Naive thymus-derived CD8-positive, alpha-beta T cell (primary cell): ENCODE measurements around the gene TMEM17. TPM values are rescaled to one million over a fixed set of nuclear protein-coding genes. Genes with fewer than 3 reads are reported as not detected.
"Not testable (repeated sequence)": the region's sequence is repeated elsewhere in the genome, so short reads cannot be mapped to it uniquely, and the experiment has no call there.

Experiments used
- ATAC-seq, 2 donors: fragments of 150-1000 bp; cut with Tn5 transposase in 1 of 2; sonication (Bioruptor Pico), chemical (Tn5 transposase) in 1 of 2; 1 replicate in 1 of 2; 2 replicates in 1 of 2; pipeline ENCODE4 v1.10.0; 2021; ENCODE audit warnings: mild to moderate bottlenecking in 2 of 2, moderate library complexity in 2 of 2
- POLR2A ChIA-PET: fragments of 350-600 bp; sonication (Branson Sonifier 250); formaldehyde crosslinking; loops from one replicate; lab custom pipeline; 2021; ENCODE audit warnings: antibody characterized with exemption; lab: Charles Lee
- DNase-seq, 10 donors: peaks; one replicate each; pipeline versions ENCODE4 v3.0.0 to v3.0.0-alpha.2; 2020 to 2022
- H3K27ac Mint-ChIP-seq, 10 donors: one replicate each; pipeline ENCODE4 v1.8.0; 2020 to 2022; ENCODE audit warnings: mild to moderate bottlenecking in 10 of 10, mixed read lengths in 10 of 10, moderate library complexity in 4 of 10, inconsistent platforms in 1 of 10
- H3K27me3 Mint-ChIP-seq, 5 donors: one replicate each; pipeline ENCODE4 v1.8.0; 2021 to 2022; ENCODE audit warnings: mixed read lengths in 5 of 5
- H3K36me3 Mint-ChIP-seq, 3 donors: one replicate each; pipeline ENCODE4 v1.8.0; 2020 to 2022; ENCODE audit warnings: mixed read lengths in 3 of 3, mild to moderate bottlenecking in 2 of 3, inconsistent platforms in 1 of 3
- H3K4me1 Mint-ChIP-seq, 4 donors: one replicate each; pipeline ENCODE4 v1.8.0; 2021 to 2022; ENCODE audit warnings: mixed read lengths in 4 of 4
- H3K4me3 Mint-ChIP-seq, 10 donors: one replicate each; pipeline ENCODE4 v1.8.0; 2020 to 2022; ENCODE audit warnings: mild to moderate bottlenecking in 10 of 10, mixed read lengths in 10 of 10, moderate library complexity in 6 of 10, inconsistent platforms in 1 of 10
- H3K9me3 Mint-ChIP-seq, 9 donors: one replicate each; pipeline ENCODE4 v1.8.0; 2020 to 2022; ENCODE audit warnings: mixed read lengths in 9 of 9, mild to moderate bottlenecking in 3 of 9, inconsistent platforms in 1 of 9, moderate library complexity in 1 of 9
- polyA plus RNA-seq, 3 donors: library from polyadenylated mRNA; unstranded; fragments of 300-500 nt; fragmentation: Illumina TruSeq; gene quantifications; one replicate each; pipeline ENCODE4 v1.2.3, GENCODE V29; 2021
- total RNA-seq, 8 experiments: library from RNA in 2 of 8; stranded (reverse) in 2 of 8; gene quantifications; one replicate each; pipeline ENCODE4 v1.2.3 and lab custom pipeline; 2021 to 2026

Gene TMEM17, protein sequence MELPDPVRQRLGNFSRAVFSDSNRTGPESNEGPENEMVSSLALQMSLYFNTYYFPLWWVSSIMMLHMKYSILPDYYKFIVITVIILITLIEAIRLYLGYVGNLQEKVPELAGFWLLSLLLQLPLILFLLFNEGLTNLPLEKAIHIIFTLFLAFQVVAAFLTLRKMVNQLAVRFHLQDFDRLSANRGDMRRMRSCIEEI
- total RNA-seq (not detected), polyA plus RNA-seq (not detected), total RNA-seq (lab: John Stamatoyannopoulos, UW) (0 to 0.17 (median 0) reads per million in 6 experiments)

DNA sequence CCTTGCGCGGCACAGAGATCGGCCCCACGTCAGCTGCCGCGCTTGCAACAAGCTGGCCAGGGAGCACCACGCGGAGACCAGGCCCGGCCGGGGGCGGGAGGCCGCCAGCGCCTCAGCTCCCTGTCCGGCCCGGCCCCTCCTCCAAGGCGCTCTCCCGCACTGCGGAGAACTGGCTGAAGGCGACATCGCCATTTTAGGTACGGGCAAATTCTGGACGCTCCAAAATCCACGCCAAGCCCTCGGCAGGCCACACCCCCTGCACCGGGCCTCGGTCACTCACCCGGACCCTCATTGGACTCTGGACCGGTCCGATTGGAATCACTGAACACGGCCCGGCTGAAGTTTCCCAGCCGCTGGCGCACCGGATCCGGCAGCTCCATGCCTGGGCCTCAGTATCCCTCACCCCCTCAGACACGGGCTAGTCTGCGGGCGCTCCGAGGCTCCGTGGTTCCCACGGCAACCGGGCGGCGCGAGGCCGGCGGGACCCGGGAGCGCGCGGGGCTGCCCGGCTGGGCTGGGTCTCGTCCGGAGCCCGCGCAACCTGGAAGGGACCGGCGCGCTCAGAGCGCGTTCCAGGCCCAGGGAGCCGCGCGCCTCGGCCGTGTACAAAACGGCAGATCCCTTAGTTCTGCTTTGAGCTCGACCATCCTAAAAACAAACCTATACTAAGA, at the start of gene TMEM17:
Gene TMEM17 (minus strand): TSS at position 446 of the 671 bp plus-strand sequence. CDS start 66 bp downstream, at position 380.
- ATAC-seq (no peak), DNase-seq (peak in 4 of 10 donors; percentile 1 to 17 (median 4))
- peak within 1 kb of the TSS in 1 of 10 donors; percentile 19 for H3K27ac Mint-ChIP-seq
- H3K9me3 Mint-ChIP-seq: no peaks in the 10 kb centered on the region
- H3K27me3 Mint-ChIP-seq: peaks cover 12 to 35% (median 18%) of the 10 kb centered on the region in 5 donors
- H3K4me3 Mint-ChIP-seq: peak within 1 kb of the TSS; percentile 58 to 83 (median 72)
- POLR2A ChIA-PET: no interaction called here
- H3K4me1 Mint-ChIP-seq: peaks cover 2 to 14% (median 9%) of the 10 kb centered on the region in 4 donors
- H3K36me3 Mint-ChIP-seq: no peaks in the 10 kb centered on the region

DNA sequence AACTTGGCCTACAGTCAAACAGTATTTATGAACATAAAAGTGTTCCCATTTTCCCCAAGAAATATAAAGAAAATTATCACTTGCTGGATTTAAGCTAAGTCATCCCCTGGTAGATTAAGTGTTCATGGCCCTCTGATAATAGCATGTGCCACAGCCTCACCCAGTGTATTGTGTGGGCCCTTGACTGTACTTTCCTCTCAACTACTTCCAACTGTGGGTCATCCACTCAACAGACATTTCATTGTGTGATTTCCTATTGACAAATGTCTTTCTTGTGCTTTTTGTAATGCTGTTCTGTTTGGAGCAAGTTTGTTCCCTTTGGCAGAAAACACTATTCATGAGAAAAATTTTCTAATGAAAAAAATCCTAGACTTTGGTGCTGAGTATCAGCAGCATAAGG, 48.4 kb upstream of the TMEM17 start:
- Mint-ChIP-seq H3K27me3 (peaks cover 0 to 29% (median 11%) of the 10 kb centered on the region in 5 donors), H3K36me3 (peaks cover 0 to 4% (median 0%) of the 10 kb centered on the region in 3 donors), H3K4me3 (no peak overlapping the region), H3K9me3 (peaks cover 0 to 10% (median 3%) of the 10 kb centered on the region in 9 donors), H3K4me1 (no peaks in the 10 kb centered on the region), H3K27ac (no peak overlapping the region)
- ATAC-seq: no peak
- POLR2A ChIA-PET: no interaction called here
- DNase-seq: no peak

DNA sequence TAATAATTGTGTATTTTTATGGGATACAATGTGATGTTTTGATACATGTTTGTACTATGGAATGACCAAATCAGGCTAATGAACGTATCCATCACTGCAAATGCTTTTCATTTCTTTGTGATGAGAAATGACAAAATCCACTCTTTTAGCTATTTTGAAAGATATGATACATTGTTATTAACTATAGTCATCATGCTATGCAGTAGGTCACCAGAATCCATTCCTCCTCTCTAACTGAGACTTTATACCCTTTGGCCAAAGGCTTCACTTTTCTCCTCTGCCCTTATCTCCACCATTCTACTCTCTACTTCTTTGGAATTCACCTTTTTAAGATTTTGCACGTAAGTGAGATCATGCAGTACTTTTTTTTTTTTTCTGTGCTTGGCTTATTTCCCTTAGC, 44.5 kb upstream of the TMEM17 start:
- DNase-seq: no peak
- H3K27me3 Mint-ChIP-seq: peaks cover 0 to 19% (median 7%) of the 10 kb centered on the region in 5 donors
- POLR2A ChIA-PET: no interaction called here
- no peaks in the 10 kb centered on the region for H3K4me1 Mint-ChIP-seq
- no peak overlapping the region for H3K4me3 Mint-ChIP-seq
- no peaks in the 10 kb centered on the region for H3K9me3 Mint-ChIP-seq
- no peak for ATAC-seq
- no peak overlapping the region for H3K27ac Mint-ChIP-seq
- no peaks in the 10 kb centered on the region for H3K36me3 Mint-ChIP-seq

GRCh38 chr2:62547854-62548253, 41.9 kb upstream of the TMEM17 start:
- H3K27ac Mint-ChIP-seq: no peak overlapping the region
- ATAC-seq (no peak), DNase-seq (no peak)
- H3K27me3 Mint-ChIP-seq: peaks cover 0 to 2% (median 0%) of the 10 kb centered on the region in 5 donors
- H3K9me3 Mint-ChIP-seq: no peaks in the 10 kb centered on the region
- no peaks in the 10 kb centered on the region for H3K4me1 Mint-ChIP-seq
- POLR2A ChIA-PET: no interaction called here
- no peak overlapping the region for H3K4me3 Mint-ChIP-seq
- no peaks in the 10 kb centered on the region for H3K36me3 Mint-ChIP-seq

DNA sequence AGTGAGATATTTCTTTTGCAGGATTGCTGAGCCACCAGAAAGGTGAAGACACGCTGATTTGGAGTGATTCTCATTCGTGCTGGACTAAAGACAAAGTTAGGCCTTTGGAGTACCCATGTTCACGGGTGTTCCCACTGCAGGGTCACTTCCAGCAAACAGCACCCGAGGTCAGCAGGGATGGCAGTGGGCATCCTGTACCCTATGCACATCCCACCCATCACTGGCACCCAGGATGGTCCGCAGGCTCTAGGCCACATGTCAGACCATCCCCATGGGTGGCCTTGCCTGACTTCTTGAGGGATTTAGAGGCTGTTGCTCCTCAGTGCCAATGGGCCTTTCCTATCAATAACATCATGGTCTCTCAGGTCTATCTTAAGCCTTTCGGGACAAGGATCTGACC, 39.3 kb upstream of the TMEM17 start:
- peaks cover 0 to 2% (median 0%) of the 10 kb centered on the region in 5 donors for H3K27me3 Mint-ChIP-seq

DNA sequence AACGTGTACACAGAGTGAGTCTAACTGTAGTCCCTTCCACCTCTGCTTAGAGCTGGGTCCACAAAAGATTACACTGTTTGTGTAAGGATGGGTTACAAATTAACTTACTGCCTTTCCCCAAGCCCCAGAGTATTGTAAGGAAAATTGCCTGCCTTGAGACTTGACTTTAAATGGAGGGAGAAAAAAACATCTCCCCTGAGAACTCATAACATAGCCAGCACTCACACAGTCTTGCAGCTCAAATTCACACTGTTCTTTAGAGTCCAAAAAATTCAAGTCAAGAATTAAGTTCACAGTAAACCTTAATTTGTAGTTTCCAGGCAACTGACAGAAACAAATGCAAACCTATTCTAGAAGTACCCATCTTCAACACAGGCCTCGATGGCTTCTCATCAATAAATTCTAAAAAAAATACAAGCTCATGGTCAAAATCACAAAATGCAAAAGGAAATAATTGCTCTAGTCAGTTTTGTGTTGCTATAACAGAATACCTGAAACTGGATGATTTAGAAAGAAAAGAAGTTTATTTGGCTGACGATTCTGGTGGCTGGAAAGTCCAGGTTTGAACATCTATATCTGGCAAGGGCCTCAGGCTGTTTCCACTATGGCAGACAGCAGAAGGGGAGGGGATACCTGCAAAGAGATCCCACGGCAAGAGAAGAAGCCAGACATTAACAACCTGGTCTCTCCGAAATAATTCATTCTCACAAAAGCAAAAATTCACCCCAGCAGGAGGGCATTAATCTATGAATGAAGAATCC, 34.6 kb upstream of the TMEM17 start:
- ATAC-seq (no peak), DNase-seq (no peak)
- H3K4me3 Mint-ChIP-seq: no peak overlapping the region
- H3K27me3 Mint-ChIP-seq: peaks cover 10 to 22% (median 18%) of the 10 kb centered on the region in 5 donors
- POLR2A ChIA-PET: no interaction called here
- peaks cover 0 to 5% (median 2%) of the 10 kb centered on the region in 9 donors for H3K9me3 Mint-ChIP-seq
- no peaks in the 10 kb centered on the region for H3K4me1 Mint-ChIP-seq
- H3K36me3 Mint-ChIP-seq: peaks cover 0 to 5% (median 0%) of the 10 kb centered on the region in 3 donors
- no peak overlapping the region for H3K27ac Mint-ChIP-seq

More for the DNA sequence above, 39.3 kb upstream of the TMEM17 start:
- Mint-ChIP-seq H3K4me3 (no peak overlapping the region), H3K27ac (no peak overlapping the region), H3K4me1 (no peaks in the 10 kb centered on the region), H3K9me3 (no peaks in the 10 kb centered on the region), H3K36me3 (no peaks in the 10 kb centered on the region)
- POLR2A ChIA-PET: no interaction called here
- DNase-seq (no peak), ATAC-seq (no peak)

DNA sequence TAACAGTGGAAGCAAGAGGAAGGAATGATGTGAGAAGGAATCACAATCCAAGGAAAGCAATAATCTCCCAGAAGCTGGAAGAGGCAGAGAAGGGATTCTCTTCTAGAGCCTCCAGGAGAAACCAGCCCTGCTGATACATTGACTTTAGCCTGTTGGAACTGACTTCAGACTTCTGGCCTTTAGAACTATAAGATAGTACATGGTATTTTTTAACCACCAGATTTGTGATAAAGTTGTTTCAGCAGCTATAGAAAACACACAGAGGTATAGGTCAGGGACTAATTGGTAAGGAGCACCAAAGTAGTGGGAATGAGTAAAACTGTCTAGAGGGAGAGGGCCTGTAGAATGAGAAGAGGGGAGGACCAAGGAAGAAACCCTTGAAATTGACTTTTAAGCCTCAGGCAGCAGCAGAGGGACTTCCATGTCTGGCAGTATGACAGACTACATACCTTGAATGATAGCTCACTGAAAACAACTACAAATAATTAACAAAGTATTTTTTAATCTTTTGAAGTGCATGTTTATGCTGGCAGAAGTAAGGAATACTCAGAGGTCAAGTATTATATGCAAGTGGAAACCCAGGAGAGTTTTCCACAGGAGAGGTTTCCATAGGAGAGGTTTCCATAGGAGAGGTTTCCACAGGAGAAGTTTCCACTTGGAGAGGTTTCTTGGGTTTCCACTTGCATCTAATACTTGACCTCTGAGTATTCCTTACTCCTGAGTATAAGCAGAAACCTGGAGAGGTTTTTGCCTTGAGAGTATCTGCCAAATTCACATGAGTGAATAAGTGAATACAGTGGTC, 33.8 kb upstream of the TMEM17 start:
- no peak for DNase-seq
- ATAC-seq: no peak
- no peak overlapping the region for H3K27ac Mint-ChIP-seq
- no peak overlapping the region for H3K4me3 Mint-ChIP-seq
- H3K27me3 Mint-ChIP-seq: peaks cover 13 to 29% (median 22%) of the 10 kb centered on the region in 5 donors
- H3K9me3 Mint-ChIP-seq: peaks cover 0 to 9% (median 6%) of the 10 kb centered on the region in 9 donors
- no peaks in the 10 kb centered on the region for H3K4me1 Mint-ChIP-seq
- peaks cover 0 to 9% (median 2%) of the 10 kb centered on the region in 3 donors for H3K36me3 Mint-ChIP-seq
- POLR2A ChIA-PET: no interaction called here

GRCh38 chr2:62538756-62539155, 32.8 kb upstream of the TMEM17 start:
- H3K4me1 Mint-ChIP-seq: no peaks in the 10 kb centered on the region
- H3K27ac Mint-ChIP-seq: no peak overlapping the region
- DNase-seq: no peak
- H3K9me3 Mint-ChIP-seq: peaks cover 0 to 19% (median 12%) of the 10 kb centered on the region in 9 donors
- H3K27me3 Mint-ChIP-seq: peaks cover 16 to 34% (median 25%) of the 10 kb centered on the region in 5 donors
- no peak overlapping the region for H3K4me3 Mint-ChIP-seq
- no peak for ATAC-seq
- POLR2A ChIA-PET: no interaction called here
- H3K36me3 Mint-ChIP-seq: peaks cover 2 to 17% (median 2%) of the 10 kb centered on the region in 3 donors

DNA sequence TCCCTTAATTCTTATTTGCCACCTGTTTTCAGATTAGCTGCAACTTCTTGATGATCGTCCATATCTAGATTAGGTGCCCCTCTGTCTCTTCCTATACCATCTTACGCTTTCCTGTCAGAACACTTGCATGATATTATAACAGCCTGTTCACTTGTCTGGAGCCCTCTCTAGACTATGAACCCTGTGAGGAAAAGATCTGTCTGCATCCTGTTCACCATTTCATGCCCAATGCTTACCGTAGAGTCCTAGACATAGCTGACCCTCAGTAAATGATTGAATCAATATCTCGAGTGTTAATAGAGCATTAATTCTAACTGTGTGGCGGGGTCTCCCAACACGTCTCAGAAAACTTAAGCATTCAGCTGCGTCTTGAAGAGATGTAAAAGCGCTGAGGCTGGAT, 31.8 kb upstream of the TMEM17 start:
- ATAC-seq: no peak
- no peak for DNase-seq
- H3K9me3 Mint-ChIP-seq: peaks cover 0 to 28% (median 17%) of the 10 kb centered on the region in 9 donors
- H3K27me3 Mint-ChIP-seq: peaks cover 16 to 41% (median 25%) of the 10 kb centered on the region in 5 donors
- H3K36me3 Mint-ChIP-seq: peaks cover 2 to 25% (median 3%) of the 10 kb centered on the region in 3 donors
- no peak overlapping the region for H3K4me3 Mint-ChIP-seq
- peak overlapping the region in 1 of 10 donors; percentile 58 for H3K27ac Mint-ChIP-seq
- POLR2A ChIA-PET: no interaction called here
- H3K4me1 Mint-ChIP-seq: no peaks in the 10 kb centered on the region

DNA sequence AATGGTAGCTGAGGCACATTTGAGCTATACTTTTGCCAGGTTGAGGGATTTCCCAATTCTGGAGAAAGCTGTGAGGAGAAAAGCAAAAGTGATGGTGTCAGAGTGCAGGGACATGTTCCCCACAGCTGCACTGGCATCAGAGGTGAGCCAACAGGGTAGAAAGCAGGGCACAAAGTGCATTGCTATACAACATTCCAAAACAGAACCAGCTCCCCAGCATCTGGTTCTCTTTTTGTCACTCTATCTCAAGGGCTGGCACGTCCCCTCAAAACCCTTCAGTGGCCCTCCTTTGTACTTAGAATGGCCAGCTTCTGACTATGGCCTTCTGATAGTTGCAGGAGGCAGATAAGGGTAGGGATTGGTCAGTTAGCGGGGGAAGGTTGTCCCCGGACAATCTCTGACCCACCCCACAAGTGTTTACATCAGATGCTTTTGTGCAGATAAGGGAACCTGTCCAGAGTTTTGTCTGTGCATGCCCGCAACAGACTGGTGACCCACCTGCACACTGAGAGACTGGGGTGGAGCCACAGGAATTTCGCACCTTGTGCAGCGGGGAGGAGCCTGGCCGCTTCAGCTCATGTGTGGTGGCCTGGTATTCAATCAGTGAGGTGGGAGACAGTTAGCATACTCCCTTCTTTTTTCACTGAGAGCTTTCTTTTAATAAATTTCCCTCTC, 31.0 kb upstream of the TMEM17 start:
- Mint-ChIP-seq H3K4me3 (no peak overlapping the region), H3K9me3 (peaks cover 0 to 34% (median 17%) of the 10 kb centered on the region in 9 donors), H3K27ac (no peak overlapping the region), H3K36me3 (peaks cover 2 to 25% (median 3%) of the 10 kb centered on the region in 3 donors), H3K4me1 (no peaks in the 10 kb centered on the region), H3K27me3 (peaks cover 21 to 49% (median 28%) of the 10 kb centered on the region in 5 donors)
- ATAC-seq (no peak), DNase-seq (no peak)
- POLR2A ChIA-PET: no interaction called here

DNA sequence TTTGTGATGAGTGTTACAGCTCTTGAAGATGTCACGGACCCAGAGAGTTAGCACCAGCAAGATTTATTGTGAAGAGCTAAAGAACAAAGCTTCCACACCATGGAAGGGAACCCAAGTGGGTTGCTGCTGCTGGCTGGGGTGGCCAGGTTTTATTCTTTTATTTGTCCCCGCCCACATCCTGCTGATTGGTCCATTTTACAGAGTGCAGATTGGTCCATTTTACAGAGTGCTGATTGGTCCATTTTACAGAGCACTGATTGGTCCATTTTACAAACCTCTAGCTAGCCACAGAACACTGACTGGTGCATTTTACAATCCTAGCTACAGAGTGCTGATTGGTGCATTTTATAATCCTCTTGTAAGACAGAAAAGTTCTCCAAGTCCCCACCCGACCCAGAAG, 29.5 kb upstream of the TMEM17 start:
- H3K27ac Mint-ChIP-seq, H3K4me1 Mint-ChIP-seq, POLR2A ChIA-PET, ATAC-seq, H3K4me3 Mint-ChIP-seq, DNase-seq: not testable (repeated sequence)
- H3K27me3 Mint-ChIP-seq: peaks cover 24 to 52% (median 27%) of the 10 kb centered on the region in 5 donors
- peaks cover 2 to 25% (median 3%) of the 10 kb centered on the region in 3 donors for H3K36me3 Mint-ChIP-seq
- peaks cover 0 to 34% (median 17%) of the 10 kb centered on the region in 9 donors for H3K9me3 Mint-ChIP-seq
